ENCODE results near the gene SPSB4. TPM values are rescaled to one million over a fixed set of nuclear protein-coding genes. Genes with fewer than 3 reads are reported as not detected.

The SPSB4 gene
- total and polyA plus RNA-seq, 2 donors (not counting 1 experiment from before 2014, with no cell fraction given), result not detected

- intact Hi-C loops (cut with micrococcal nuclease), result no loop called here
- POLR2A ChIA-PET, result no interaction called here
- H3K9ac ChIP-seq (ENCODE audit: low read length), result no peak overlapping the region
- no peak for ATAC-seq (ENCODE audit: low read depth)
- H3K27me3 ChIP-seq (replicated peaks in 1 of 4; ENCODE audit: control extremely low read depth in 1 of 4, control insufficient read depth in 3 of 4, insufficient read depth in 4 of 4, low read length in 3 of 4), result no peaks in the 10 kb centered on the region
- CTCF ChIA-PET, result interaction anchor here (1.2 kb wide), 1 partner anchor 191 kb away, joined by 3 read pairs; no protein-coding TSS in a partner anchor
- H3K27ac ChIP-seq (ENCODE audit: low read length in 2 of 2), result no peak overlapping the region
- no peak overlapping the region for H3K4me2 ChIP-seq (replicated peaks; ENCODE audit: low read depth, low read length, poor library complexity, severe bottlenecking)
- no peaks in the 10 kb centered on the region for H3K9me3 ChIP-seq (ENCODE audit: control extremely low read depth in 1 of 3, control insufficient read depth in 2 of 3, insufficient read depth in 1 of 3, low read length in 2 of 3)
- H4K20me1 ChIP-seq (ENCODE audit: control insufficient read depth, insufficient read depth, low read length, poor library complexity, severe bottlenecking), result no peaks in the 10 kb centered on the region
- Mint-ChIP-seq H3K27ac (no peak overlapping the region), H3K4me1 (no peaks in the 10 kb centered on the region), H3K9me3 (ENCODE audit: insufficient read depth) (no peaks in the 10 kb centered on the region), H3K4me3 (no peak overlapping the region), H3K27me3 (peaks cover 12% of the 10 kb centered on the region)
- no peak overlapping the region for H3K4me3 ChIP-seq (ENCODE audit: control extremely low read depth in 1 of 5, extremely low read depth in 1 of 5, insufficient read depth in 1 of 5, low read depth in 2 of 5, low read length in 4 of 5)
- no peak for DNase-seq
- H3K36me3 ChIP-seq (replicated peaks in 1 of 2; ENCODE audit: control extremely low read depth in 1 of 2, control insufficient read depth in 1 of 2, extremely low read depth in 1 of 2, insufficient read depth in 2 of 2, low read length in 1 of 2), result no peaks in the 10 kb centered on the region
- H3K79me2 ChIP-seq (ENCODE audit: control insufficient read depth, insufficient read depth, low read length), result no peaks in the 10 kb centered on the region
- TF ChIP-seq EZH2 (IDR thresholded peaks at IDR 0.05; ENCODE audit: borderline replicate concordance, insufficient read depth, low read depth, low read length, poor library complexity, severe bottlenecking), result no peak
- no peak for TF ChIP-seq CTCF (IDR thresholded peaks at IDR 0.05)
- no peaks in the 10 kb centered on the region for H3K4me1 ChIP-seq (ENCODE audit: control insufficient read depth in 2 of 2, insufficient read depth in 2 of 2, low read length in 2 of 2)
- 88% methylated on average over 2 of the region's 3 CpGs for WGBS (ENCODE audit: insufficient coverage)
- no peak overlapping the region for H2AFZ ChIP-seq (ENCODE audit: insufficient read depth, low read depth, low read length, poor library complexity, severe bottlenecking)
Observed at GRCh38 chr3:141089339-141090152, 38.4 kb downstream of the SPSB4 start.

GRCh38 chr3:141091426-141091825 lies 40.3 kb downstream of the SPSB4 start:
- no peak overlapping the region for H3K27ac ChIP-seq (ENCODE audit: low read length in 2 of 2)
- WGBS (ENCODE audit: insufficient coverage), result 82% methylated on average over 3 of the region's 4 CpGs
- H2AFZ ChIP-seq (ENCODE audit: insufficient read depth, low read depth, low read length, poor library complexity, severe bottlenecking), result no peak overlapping the region
- Mint-ChIP-seq H3K4me3 (no peak overlapping the region), H3K9me3 (ENCODE audit: insufficient read depth) (no peaks in the 10 kb centered on the region), H3K4me1 (no peaks in the 10 kb centered on the region), H3K27ac (no peak overlapping the region), H3K27me3 (peaks cover 4% of the 10 kb centered on the region)
- no peaks in the 10 kb centered on the region for H3K4me1 ChIP-seq (ENCODE audit: control insufficient read depth in 2 of 2, insufficient read depth in 2 of 2, low read length in 2 of 2)
- H3K4me3 ChIP-seq (ENCODE audit: control extremely low read depth in 1 of 5, extremely low read depth in 1 of 5, insufficient read depth in 1 of 5, low read depth in 2 of 5, low read length in 4 of 5), result no peak overlapping the region
- DNase-seq, result no peak
- H3K36me3 ChIP-seq (replicated peaks in 1 of 2; ENCODE audit: control extremely low read depth in 1 of 2, control insufficient read depth in 1 of 2, extremely low read depth in 1 of 2, insufficient read depth in 2 of 2, low read length in 1 of 2), result no peaks in the 10 kb centered on the region
- no peak overlapping the region for H3K4me2 ChIP-seq (replicated peaks; ENCODE audit: low read depth, low read length, poor library complexity, severe bottlenecking)
- H3K79me2 ChIP-seq (ENCODE audit: control insufficient read depth, insufficient read depth, low read length), result no peaks in the 10 kb centered on the region
- intact Hi-C loops (cut with micrococcal nuclease), result no loop called here
- no peaks in the 10 kb centered on the region for H3K9me3 ChIP-seq (ENCODE audit: control extremely low read depth in 1 of 3, control insufficient read depth in 2 of 3, insufficient read depth in 1 of 3, low read length in 2 of 3)
- no peaks in the 10 kb centered on the region for H4K20me1 ChIP-seq (ENCODE audit: control insufficient read depth, insufficient read depth, low read length, poor library complexity, severe bottlenecking)
- no peaks in the 10 kb centered on the region for H3K27me3 ChIP-seq (replicated peaks in 1 of 4; ENCODE audit: control extremely low read depth in 1 of 4, control insufficient read depth in 3 of 4, insufficient read depth in 4 of 4, low read length in 3 of 4)
- CTCF ChIA-PET, result interaction anchor here (2.6 kb wide), 1 partner anchor 14 kb away, joined by 6 read pairs; no protein-coding TSS in a partner anchor
- TF ChIP-seq EZH2 (IDR thresholded peaks at IDR 0.05; ENCODE audit: borderline replicate concordance, insufficient read depth, low read depth, low read length, poor library complexity, severe bottlenecking) (no peak), CTCF (IDR thresholded peaks at IDR 0.05) (no peak)
- H3K9ac ChIP-seq (ENCODE audit: low read length), result no peak overlapping the region
- POLR2A ChIA-PET, result no interaction called here
- ATAC-seq (ENCODE audit: low read depth), result no peak
